Neural crest cell (in vitro differentiated cells): ENCODE results near the gene MEI4. TPM values are rescaled to one million over a fixed set of nuclear protein-coding genes. Genes with fewer than 3 reads are reported as not detected.

Experiments used
- DNase-seq: peaks from one replicate; pipeline ENCODE4 v3.0.0; 2021; ENCODE audit warnings: low read depth, mixed read lengths, low spot score
- H3K27ac Mint-ChIP-seq: one replicate; pipeline ENCODE4 v1.8.0; 2021; ENCODE audit warnings: mild to moderate bottlenecking, mixed read lengths; ENCODE audit not compliant: unreplicated experiment
- H3K27me3 Mint-ChIP-seq: 2 replicates; pipeline ENCODE4 v1.8.0; 2021; ENCODE audit warnings: low read depth, mild to moderate bottlenecking, mixed read lengths
- H3K36me3 Mint-ChIP-seq: 2 replicates; pipeline ENCODE4 v1.8.0; 2021; ENCODE audit warnings: low read depth, mild to moderate bottlenecking, mixed read lengths
- H3K4me1 Mint-ChIP-seq: 2 replicates; pipeline ENCODE4 v1.8.0; 2021; ENCODE audit warnings: mixed read lengths
- H3K4me3 Mint-ChIP-seq: one replicate; pipeline ENCODE4 v1.8.0; 2021; ENCODE audit warnings: mild to moderate bottlenecking, mixed read lengths
- H3K9me3 Mint-ChIP-seq: 2 replicates; pipeline ENCODE4 v1.8.0; 2021; ENCODE audit warnings: mixed read lengths
- CTCF ChIP-seq: fragments of 200-600 bp; sonication (generic); conservative IDR thresholded peaks from 2 replicates; pipeline ENCODE4 v1.5.0; 2021; ENCODE audit warnings: antibody characterized with exemption, mild to moderate bottlenecking
- total RNA-seq: library from RNA; stranded (reverse); gene quantifications from 2 replicates; pipeline ENCODE4 v1.2.1, GENCODE V29; 2021

Gene MEI4
- total RNA-seq, 1 donor from 2014 or later, result 0.44 TPM

GRCh38 chr6:77930952-77931351 lies 278.1 kb downstream of the MEI4 start:
- Mint-ChIP-seq H3K36me3 (no peaks in the 10 kb centered on the region), H3K27ac (no peak overlapping the region), H3K27me3 (no peaks in the 10 kb centered on the region), H3K4me3 (no peak overlapping the region), H3K9me3 (no peaks in the 10 kb centered on the region), H3K4me1 (no peaks in the 10 kb centered on the region)
- no peak for DNase-seq
- no peak for TF ChIP-seq CTCF

DNA sequence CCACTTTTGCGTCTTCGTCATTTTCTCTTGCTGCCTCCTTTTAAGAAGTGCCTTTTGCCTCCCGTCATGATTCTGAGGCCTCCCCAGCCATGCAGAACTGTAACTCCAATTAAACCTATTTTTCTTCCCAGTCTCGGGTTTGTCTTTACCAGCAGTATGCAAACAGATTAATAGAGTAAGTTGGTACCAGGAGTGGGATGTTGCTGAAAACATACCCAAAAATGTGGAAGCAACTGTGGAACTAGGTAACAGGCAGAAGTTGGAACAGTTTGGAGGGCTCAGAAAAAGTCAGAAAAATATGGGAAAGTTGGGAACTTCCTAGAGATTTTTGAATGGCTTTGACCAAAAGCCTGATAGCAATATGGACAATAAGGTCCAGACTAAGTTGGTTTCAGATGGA lies 309.2 kb downstream of the MEI4 start:
- no peak overlapping the region for H3K27ac Mint-ChIP-seq
- H3K9me3 Mint-ChIP-seq, result peaks cover 14% of the 10 kb centered on the region
- no peaks in the 10 kb centered on the region for H3K4me1 Mint-ChIP-seq
- DNase-seq, result no peak
- H3K27me3 Mint-ChIP-seq, result no peaks in the 10 kb centered on the region
- no peak for TF ChIP-seq CTCF
- no peak overlapping the region for H3K4me3 Mint-ChIP-seq
- peaks cover 10% of the 10 kb centered on the region for H3K36me3 Mint-ChIP-seq

GRCh38 chr6:77965449-77965848 lies 312.6 kb downstream of the MEI4 start:
- H3K9me3 Mint-ChIP-seq, result peaks cover 17% of the 10 kb centered on the region
- no peak for TF ChIP-seq CTCF
- H3K4me3 Mint-ChIP-seq, result no peak overlapping the region
- no peak overlapping the region for H3K27ac Mint-ChIP-seq
- no peaks in the 10 kb centered on the region for H3K4me1 Mint-ChIP-seq
- DNase-seq, result no peak
- no peaks in the 10 kb centered on the region for H3K27me3 Mint-ChIP-seq
- H3K36me3 Mint-ChIP-seq, result peaks cover 10% of the 10 kb centered on the region

- no peak for DNase-seq
- Mint-ChIP-seq H3K4me1 (no peaks in the 10 kb centered on the region), H3K27me3 (no peaks in the 10 kb centered on the region), H3K9me3 (peaks cover 10% of the 10 kb centered on the region), H3K27ac (no peak overlapping the region), H3K36me3 (no peaks in the 10 kb centered on the region), H3K4me3 (no peak overlapping the region)
- TF ChIP-seq CTCF, result no peak
Measured at GRCh38 chr6:77972334-77972733, 319.5 kb downstream of the MEI4 start.

Other genes with a start within 250 kb of the MEI4 start
- 0.16 and 0.18 TPM in 2 replicates for gene HTR1B, start 189.5 kb upstream of the MEI4 start, total RNA-seq